ENCODE data around the gene OSGIN1. TPM values are rescaled to one million over a fixed set of nuclear protein-coding genes. Genes with fewer than 3 reads are reported as not detected.

OSGIN1 gene, protein sequence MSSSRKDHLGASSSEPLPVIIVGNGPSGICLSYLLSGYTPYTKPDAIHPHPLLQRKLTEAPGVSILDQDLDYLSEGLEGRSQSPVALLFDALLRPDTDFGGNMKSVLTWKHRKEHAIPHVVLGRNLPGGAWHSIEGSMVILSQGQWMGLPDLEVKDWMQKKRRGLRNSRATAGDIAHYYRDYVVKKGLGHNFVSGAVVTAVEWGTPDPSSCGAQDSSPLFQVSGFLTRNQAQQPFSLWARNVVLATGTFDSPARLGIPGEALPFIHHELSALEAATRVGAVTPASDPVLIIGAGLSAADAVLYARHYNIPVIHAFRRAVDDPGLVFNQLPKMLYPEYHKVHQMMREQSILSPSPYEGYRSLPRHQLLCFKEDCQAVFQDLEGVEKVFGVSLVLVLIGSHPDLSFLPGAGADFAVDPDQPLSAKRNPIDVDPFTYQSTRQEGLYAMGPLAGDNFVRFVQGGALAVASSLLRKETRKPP
- total RNA-seq, result 0.23 TPM

DNA sequence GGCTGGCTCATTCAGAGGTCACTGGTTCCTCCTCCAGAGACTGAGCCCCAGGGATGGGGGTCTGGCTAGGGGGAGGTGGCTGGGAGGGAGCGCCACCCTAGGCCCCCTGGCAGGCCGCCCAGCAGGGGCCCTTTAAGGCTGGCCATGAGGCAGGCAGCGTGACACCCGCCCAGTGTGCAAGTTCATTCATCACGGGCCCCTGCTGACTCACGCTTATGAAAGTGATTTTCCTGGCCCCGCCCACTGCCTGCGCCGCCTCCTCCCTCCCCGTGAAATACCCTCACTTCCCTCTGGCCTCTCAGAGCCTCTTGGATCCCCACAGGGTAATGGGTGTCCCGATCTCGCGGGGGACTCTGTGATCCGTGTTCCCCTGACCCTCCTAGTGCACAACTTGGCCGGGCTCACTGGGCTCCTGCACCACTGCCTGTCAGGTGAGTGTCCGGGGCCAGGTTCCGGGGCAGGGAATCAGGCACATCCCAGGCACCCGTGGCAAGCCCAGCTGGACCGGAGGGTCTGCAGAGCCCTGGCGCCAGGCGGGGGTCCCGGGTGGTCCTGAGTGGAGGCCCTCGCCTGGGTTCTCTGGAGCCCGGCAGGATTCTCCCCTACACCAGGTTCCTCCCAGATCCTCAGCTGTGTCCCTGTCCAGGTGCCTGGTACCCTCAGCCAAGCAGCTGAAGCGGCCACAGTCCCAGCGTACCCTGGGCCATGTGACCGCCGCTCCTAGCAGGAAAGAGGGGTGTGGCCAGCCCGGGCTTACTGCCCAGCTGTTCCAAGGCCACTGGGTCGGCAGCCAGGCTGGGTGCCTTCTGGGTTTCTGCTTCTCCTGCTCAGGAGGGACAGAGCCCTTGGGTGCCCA is at the start of gene OSGIN1:
TSS of gene OSGIN1 (plus strand) at position 301 of the 856 bp plus-strand sequence. CDS start 4,432 bp downstream, outside the sequence.

DNA sequence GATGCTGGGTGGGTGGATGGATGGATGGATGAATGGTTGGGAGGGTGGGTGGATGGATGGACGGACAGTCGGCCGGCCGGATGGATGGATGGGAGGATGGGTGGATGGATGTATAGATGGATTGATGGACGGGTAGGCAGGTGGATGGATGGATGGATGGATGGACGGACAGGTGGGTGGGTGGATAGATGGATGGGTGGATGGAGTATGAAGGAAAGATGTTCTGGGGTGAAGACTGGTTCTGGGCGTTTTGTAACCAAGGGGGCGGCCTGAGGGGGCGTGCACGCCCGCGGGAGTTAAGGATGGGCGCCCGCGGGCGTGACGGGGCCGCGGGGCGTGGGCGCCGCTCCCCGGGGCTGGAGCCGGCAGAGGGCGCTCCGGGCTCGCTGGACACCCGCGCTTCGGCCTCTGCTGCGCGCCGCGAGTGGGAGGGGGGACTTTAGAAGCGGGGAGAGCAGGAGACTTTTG is 14.8 kb downstream of the OSGIN1 start, which contains the start of gene NECAB2:
TSS of gene NECAB2 (plus strand) at position 407 of the 468 bp plus-strand sequence. CDS start 405 bp downstream, outside the sequence.

Other genes starting within 250 kb of the OSGIN1 start
- gene HSBP1, start 145.3 kb upstream of the OSGIN1 start, total RNA-seq, result 191 TPM
- 5.5 TPM for gene MLYCD, start 54.1 kb upstream of the OSGIN1 start, total RNA-seq
- 81.4 TPM for gene NECAB2, start 15.0 kb downstream of the OSGIN1 start, total RNA-seq
- 2.8 TPM for gene SLC38A8, start 89.6 kb downstream of the OSGIN1 start, total RNA-seq
- gene MBTPS1, start 163.7 kb downstream of the OSGIN1 start, total RNA-seq, result 79.1 TPM
- 152 TPM for gene HSDL1, start 191.9 kb downstream of the OSGIN1 start, total RNA-seq
- gene DNAAF1, start 192.1 kb downstream of the OSGIN1 start, total RNA-seq, result 6.5 TPM
- gene TAF1C, start 233.8 kb downstream of the OSGIN1 start, total RNA-seq, result 21.2 TPM
- gene ADAD2, start 237.9 kb downstream of the OSGIN1 start, total RNA-seq, result 0.23 TPM

Data from diencephalon (tissue), 1 donor.